CD4-positive, alpha-beta T cell (primary cell): Measurements from ENCODE around the gene PTPRM. TPM values are rescaled to one million over a fixed set of nuclear protein-coding genes. Genes with fewer than 3 reads are reported as not detected.

Source experiments
- ATAC-seq: fragments of 200-7000 bp; cut with Tn5 transposase; one replicate; pipeline ENCODE4 v1.10.0; 2022; ENCODE audit warnings: mild to moderate bottlenecking; ENCODE audit not compliant: poor library complexity
- CTCF ChIA-PET: fragments of 350-600 bp; sonication (Branson Sonifier 250); formaldehyde crosslinking; loops from one replicate; lab custom pipeline; 2021; ENCODE audit warnings: antibody characterized with exemption, inconsistent platforms; lab: Charles Lee
- POLR2A ChIA-PET: fragments of 350-600 bp; sonication (Branson Sonifier 250); formaldehyde crosslinking; loops from one replicate; lab custom pipeline; 2021; ENCODE audit warnings: antibody characterized with exemption, inconsistent platforms; lab: Charles Lee
- DNase-seq, 14 experiments: peaks; one replicate each; pipeline ENCODE4 v3.0.0-alpha.2; 2013 to 2020; ENCODE audit warnings: mixed read lengths in 2 of 14
- H3K27ac ChIP-seq, 2 donors: one replicate each; pipeline versions ENCODE4 v1.5.1 to v1.7.0; 2013; ENCODE audit warnings: low read length in 2 of 2, low read depth in 1 of 2, mild to moderate bottlenecking in 1 of 2
- H3K27me3 ChIP-seq, 2 experiments: 1 replicate in 1 of 2; 2 replicates in 1 of 2; pipeline versions ENCODE4 v1.6.1 to v1.7.0; 2013; ENCODE audit warnings: low read length in 2 of 2, control low read depth in 1 of 2, mild to moderate bottlenecking in 1 of 2, moderate library complexity in 1 of 2; ENCODE audit not compliant: insufficient read depth in 2 of 2, control insufficient read depth in 1 of 2
- H3K36me3 ChIP-seq: one replicate; pipeline ENCODE4 v1.6.1; 2013; ENCODE audit warnings: low read length, control low read depth; ENCODE audit not compliant: insufficient read depth
- H3K4me1 ChIP-seq: one replicate; pipeline ENCODE4 v1.6.1; 2013; ENCODE audit warnings: low read length, control low read depth; ENCODE audit not compliant: insufficient read depth
- H3K4me3 ChIP-seq: one replicate; pipeline ENCODE4 v1.5.1; 2013; ENCODE audit warnings: mild to moderate bottlenecking, low read length, moderate library complexity
- H3K9me3 ChIP-seq, 2 experiments: 1 replicate in 1 of 2; 2 replicates in 1 of 2; pipeline versions ENCODE4 v1.6.1 to v1.7.0; 2013; ENCODE audit warnings: low read length in 2 of 2, mild to moderate bottlenecking in 2 of 2, control low read depth in 1 of 2, moderate library complexity in 1 of 2; ENCODE audit not compliant: control insufficient read depth in 1 of 2, insufficient read depth in 1 of 2
- H3K27ac Mint-ChIP-seq: one replicate; pipeline ENCODE4 v1.8.0; 2020; ENCODE audit warnings: mixed read lengths
- H3K27me3 Mint-ChIP-seq: one replicate; pipeline ENCODE4 v1.8.0; 2021; ENCODE audit warnings: mixed read lengths
- H3K36me3 Mint-ChIP-seq: one replicate; pipeline ENCODE4 v1.8.0; 2021; ENCODE audit warnings: low read depth, mixed read lengths
- H3K4me1 Mint-ChIP-seq: one replicate; pipeline ENCODE4 v1.8.0; 2021; ENCODE audit warnings: low read depth, mixed read lengths
- H3K4me3 Mint-ChIP-seq: one replicate; pipeline ENCODE4 v1.8.0; 2020; ENCODE audit warnings: mild to moderate bottlenecking, mixed read lengths
- H3K9me3 Mint-ChIP-seq: one replicate; pipeline ENCODE4 v1.8.0; 2020; ENCODE audit warnings: mixed read lengths
- intact Hi-C, 2 experiments: fragments of 100-400 bp; cut with DNase I in 1 of 2; cut with micrococcal nuclease in 1 of 2; formaldehyde crosslinking; loops; one replicate each; pipeline versions ENCODE4 v1.15.1 to v1.9.0; 2023 to 2025; cut with DNase I, micrococcal nuclease
- total RNA-seq, 174 experiments: library from RNA in 2 of 174; stranded (reverse) in 2 of 174; gene quantifications; one replicate each; pipeline ENCODE4 v1.2.3 and lab custom pipeline; 2021 to 2026
- TF ChIP-seq, protein P1 (sequence below): fragments of 200-600 bp; IDR thresholded peaks from one replicate; pipeline ENCODE4 v1.8.0; 2022; ENCODE audit warnings: antibody characterized with exemption, mild to moderate bottlenecking

Gene PTPRM
- total RNA-seq, 2 experiments from 2014 or later = 21.7 to 21.9 TPM

DNA sequence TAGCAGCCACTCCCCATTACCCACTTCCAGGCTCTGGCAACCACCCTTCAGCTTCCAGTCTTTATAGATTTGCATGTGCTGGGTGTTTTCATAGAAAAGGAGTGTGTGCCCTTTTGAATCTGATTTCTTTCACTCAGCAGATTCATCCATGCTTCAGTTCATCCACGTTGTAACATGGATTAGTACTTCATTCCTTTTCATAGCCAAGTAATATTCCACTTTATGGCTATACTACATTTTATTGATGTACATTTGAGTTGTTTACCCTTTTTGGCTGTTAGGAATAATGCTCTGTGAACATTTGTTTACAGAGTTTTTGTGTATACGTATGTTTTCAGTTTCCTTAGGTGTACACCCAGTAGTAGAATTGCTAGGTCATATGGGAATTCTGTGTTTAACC, 836.6 kb downstream of the PTPRM start:
- CTCF ChIA-PET = no interaction called here
- ATAC-seq (no peak), DNase-seq (no peak)
- Histone ChIP-seq H3K4me3 (no peak overlapping the region), H3K36me3 (no peaks in the 10 kb centered on the region), H3K4me1 (no peaks in the 10 kb centered on the region), H3K27me3 (no peaks in the 10 kb centered on the region), H3K9me3 (peaks cover 0 to 31% of the 10 kb centered on the region in 2 experiments), H3K27ac (no peak overlapping the region)
- H3K27ac Mint-ChIP-seq = no peak overlapping the region
- no peak overlapping the region for H3K4me3 Mint-ChIP-seq
- intact Hi-C loops = no loop called here
- no peaks in the 10 kb centered on the region for H3K4me1 Mint-ChIP-seq
- H3K9me3 Mint-ChIP-seq = no peaks in the 10 kb centered on the region
- POLR2A ChIA-PET = no interaction called here
- TF ChIP-seq, protein P1, sequence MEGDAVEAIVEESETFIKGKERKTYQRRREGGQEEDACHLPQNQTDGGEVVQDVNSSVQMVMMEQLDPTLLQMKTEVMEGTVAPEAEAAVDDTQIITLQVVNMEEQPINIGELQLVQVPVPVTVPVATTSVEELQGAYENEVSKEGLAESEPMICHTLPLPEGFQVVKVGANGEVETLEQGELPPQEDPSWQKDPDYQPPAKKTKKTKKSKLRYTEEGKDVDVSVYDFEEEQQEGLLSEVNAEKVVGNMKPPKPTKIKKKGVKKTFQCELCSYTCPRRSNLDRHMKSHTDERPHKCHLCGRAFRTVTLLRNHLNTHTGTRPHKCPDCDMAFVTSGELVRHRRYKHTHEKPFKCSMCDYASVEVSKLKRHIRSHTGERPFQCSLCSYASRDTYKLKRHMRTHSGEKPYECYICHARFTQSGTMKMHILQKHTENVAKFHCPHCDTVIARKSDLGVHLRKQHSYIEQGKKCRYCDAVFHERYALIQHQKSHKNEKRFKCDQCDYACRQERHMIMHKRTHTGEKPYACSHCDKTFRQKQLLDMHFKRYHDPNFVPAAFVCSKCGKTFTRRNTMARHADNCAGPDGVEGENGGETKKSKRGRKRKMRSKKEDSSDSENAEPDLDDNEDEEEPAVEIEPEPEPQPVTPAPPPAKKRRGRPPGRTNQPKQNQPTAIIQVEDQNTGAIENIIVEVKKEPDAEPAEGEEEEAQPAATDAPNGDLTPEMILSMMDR = no peak
- H3K36me3 Mint-ChIP-seq = peaks cover 23% of the 10 kb centered on the region
- H3K27me3 Mint-ChIP-seq = no peaks in the 10 kb centered on the region

DNA sequence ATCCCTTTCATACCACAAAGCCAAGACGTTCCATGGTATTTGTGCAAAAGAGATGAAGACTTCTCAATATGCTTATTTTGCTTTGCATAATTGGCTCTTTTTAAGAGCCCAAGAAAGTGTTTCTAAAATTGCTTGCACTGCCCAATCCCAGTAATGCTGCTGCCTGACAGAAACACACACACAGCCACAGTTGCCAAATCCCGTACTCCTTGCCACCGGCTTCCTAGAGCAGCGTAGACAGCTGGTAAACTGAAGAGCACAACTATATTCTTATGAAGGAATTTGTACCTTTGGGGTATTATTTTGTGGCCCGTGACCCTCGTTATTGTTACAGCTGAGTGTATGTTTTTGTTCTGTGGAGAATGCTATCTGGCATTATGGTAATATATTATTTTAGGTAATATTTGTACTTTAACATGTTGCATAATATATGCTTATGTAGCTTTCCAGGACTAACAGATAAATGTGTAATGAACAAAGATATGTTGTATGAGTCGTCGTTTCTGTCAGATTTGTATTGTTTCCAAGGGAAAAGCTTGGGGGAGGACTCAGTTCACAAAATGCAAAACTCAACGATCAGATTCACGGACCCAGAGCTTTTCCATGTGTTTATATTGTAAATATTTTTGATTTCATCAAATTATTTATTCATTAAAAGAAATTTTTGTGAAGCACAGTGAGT, 839.2 kb downstream of the PTPRM start:
- Mint-ChIP-seq H3K9me3 (peaks cover 12% of the 10 kb centered on the region), H3K4me1 (no peaks in the 10 kb centered on the region), H3K4me3 (no peak overlapping the region), H3K27me3 (no peaks in the 10 kb centered on the region), H3K36me3 (peaks cover 21% of the 10 kb centered on the region), H3K27ac (no peak overlapping the region)
- Histone ChIP-seq H3K27me3 (no peaks in the 10 kb centered on the region), H3K4me1 (no peaks in the 10 kb centered on the region), H3K36me3 (no peaks in the 10 kb centered on the region), H3K27ac (no peak overlapping the region), H3K9me3 (peaks cover 3 to 32% of the 10 kb centered on the region in 2 experiments), H3K4me3 (no peak overlapping the region)
- intact Hi-C loops = no loop called here
- ATAC-seq (no peak), DNase-seq (no peak)
- POLR2A ChIA-PET = no interaction called here
- TF ChIP-seq, protein P1 = no peak
- CTCF ChIA-PET = no interaction called here

DNA sequence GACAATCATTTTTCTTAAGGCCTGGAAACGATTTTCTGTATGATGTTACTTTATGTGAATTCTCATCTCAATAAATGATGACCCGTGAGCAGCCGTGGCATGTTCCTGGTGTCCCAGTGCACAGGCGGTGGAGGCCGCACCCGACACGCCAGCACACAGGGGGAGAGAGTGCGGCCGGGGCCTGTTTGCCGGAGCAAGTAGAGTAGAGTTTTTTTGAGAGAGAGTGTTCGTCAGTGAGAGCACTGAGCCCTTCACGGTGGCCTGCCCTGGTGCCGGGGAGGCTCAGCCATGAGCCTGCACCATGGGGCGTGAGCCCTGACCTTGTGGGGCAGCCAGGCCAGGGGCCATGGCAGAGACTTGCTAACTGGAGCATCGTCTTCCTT, 839.7 kb downstream of the PTPRM start:
- H3K36me3 ChIP-seq = no peaks in the 10 kb centered on the region
- H3K27ac ChIP-seq = no peak overlapping the region
- Mint-ChIP-seq H3K4me1 (no peaks in the 10 kb centered on the region), H3K9me3 (peaks cover 15% of the 10 kb centered on the region), H3K4me3 (no peak overlapping the region), H3K36me3 (peaks cover 21% of the 10 kb centered on the region), H3K27me3 (no peaks in the 10 kb centered on the region), H3K27ac (no peak overlapping the region)
- TF ChIP-seq, protein P1 = no peak
- DNase-seq = no peak
- CTCF ChIA-PET = no interaction called here
- no peaks in the 10 kb centered on the region for H3K4me1 ChIP-seq
- H3K9me3 ChIP-seq = peaks cover 6 to 29% of the 10 kb centered on the region in 2 experiments
- no peak overlapping the region for H3K4me3 ChIP-seq
- H3K27me3 ChIP-seq = no peaks in the 10 kb centered on the region
- POLR2A ChIA-PET = no interaction called here
- no peak for ATAC-seq
- intact Hi-C loops = no loop called here
